ENCODE results near the gene CCDC187.

DNA sequence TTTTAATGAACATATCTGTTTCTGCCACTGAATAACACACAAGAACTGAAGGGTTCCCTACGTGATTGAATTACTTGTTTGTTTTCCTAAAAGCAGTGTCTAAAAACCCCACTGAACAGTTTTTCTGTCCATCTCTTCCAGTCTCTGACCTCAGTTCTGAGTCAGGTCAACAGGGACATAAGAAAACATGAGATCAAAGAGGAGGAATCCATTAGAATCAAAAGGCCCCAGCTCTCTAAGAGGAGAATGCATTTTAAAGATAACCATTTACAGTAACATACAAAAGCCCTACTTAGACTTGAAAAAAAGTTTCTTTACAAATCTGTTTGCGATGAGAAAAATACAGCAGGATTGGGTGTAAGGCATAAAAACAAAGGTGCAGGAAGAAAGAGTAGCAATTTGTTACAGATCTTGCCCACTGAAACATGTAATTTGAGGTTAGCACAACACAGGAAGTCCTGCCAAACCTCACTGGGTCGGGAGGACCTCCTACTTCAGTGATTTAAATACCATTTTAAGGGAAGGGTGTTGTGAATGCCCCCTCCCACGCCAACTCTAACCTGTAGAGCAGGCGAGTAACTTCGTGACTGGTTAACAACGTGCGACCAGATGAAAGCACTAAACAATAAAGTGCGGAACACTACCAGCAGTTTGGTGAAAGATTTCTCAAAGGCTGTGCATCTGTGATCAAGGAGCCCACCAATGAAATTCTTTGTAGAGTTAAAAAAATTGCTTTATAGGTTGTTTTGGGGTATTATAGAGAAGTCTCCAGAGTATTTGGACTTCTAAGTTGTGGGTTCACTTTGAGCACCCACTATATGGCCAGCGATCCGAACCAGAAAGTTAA, 59.5 kb downstream of the CCDC187 start:
- no peak for TF ChIP-seq CTCF (IDR thresholded peaks at IDR 0.05; ENCODE audit: poor library complexity, severe bottlenecking)
- TF ChIP-seq POLR2AphosphoS5 (IDR thresholded peaks at IDR 0.05) = no peak

Data from neural cell (in vitro differentiated cells).